HL-60 (cell line): Measurements from ENCODE around the gene BCAS3.

Source experiments
- DNase-seq, 2 experiments: peaks; one replicate each; pipeline ENCODE4 v3.0.0-alpha.2; 2010 to 2020; ENCODE audit warnings: low read depth in 1 of 2, low spot score in 1 of 2
- H3K27ac ChIP-seq: fragments of 250-450 bp; sonication (Bioruptor Pico); replicated peaks from 2 replicates; pipeline ENCODE4 v1.5.1; 2020; ENCODE audit warnings: mild to moderate bottlenecking, moderate library complexity
- H3K27me3 ChIP-seq: fragments of 250-450 bp; sonication (Bioruptor Pico); 2 replicates; pipeline ENCODE4 v1.5.1; 2021; ENCODE audit warnings: mild to moderate bottlenecking, moderate library complexity; ENCODE audit not compliant: insufficient read depth, poor library complexity, severe bottlenecking
- H3K4me3 ChIP-seq: replicated peaks from 2 replicates; pipeline ENCODE4 v1.5.1; 2011; ENCODE audit warnings: mild to moderate bottlenecking, control low read depth, low read length; ENCODE audit not compliant: insufficient read depth
- CTCF ChIP-seq: IDR thresholded peaks from one replicate; pipeline ENCODE4 v1.5.1; 2011; ENCODE audit warnings: low read length, control low read depth, inconsistent platforms; ENCODE audit not compliant: insufficient read depth
- GABPA ChIP-seq: IDR thresholded peaks from 2 replicates; pipeline ENCODE4 v1.6.1; 2012; ENCODE audit warnings: low read depth
- POLR2AphosphoS5 ChIP-seq: IDR thresholded peaks from 2 replicates; pipeline ENCODE4 v1.6.1; 2012; ENCODE audit warnings: low read depth
- REST ChIP-seq: IDR thresholded peaks from 2 replicates; pipeline ENCODE4 v1.6.1; 2012; ENCODE audit warnings: low read depth; ENCODE audit not compliant: insufficient replicate concordance
- SPI1 ChIP-seq: IDR thresholded peaks from 2 replicates; pipeline ENCODE4 v1.6.1; 2012; ENCODE audit warnings: low read depth, mild to moderate bottlenecking, borderline replicate concordance

The BCAS3 gene

GRCh38 chr17:61164517-61164916, 486.9 kb downstream of the BCAS3 start:
- Histone ChIP-seq H3K27me3 (no peaks in the 10 kb centered on the region), H3K27ac (no peak overlapping the region), H3K4me3 (no peak overlapping the region)
- TF ChIP-seq POLR2AphosphoS5: no peak
- TF ChIP-seq REST: no peak
- no peak for TF ChIP-seq CTCF
- TF ChIP-seq SPI1: no peak
- TF ChIP-seq GABPA: no peak
- DNase-seq: no peak

GRCh38 chr17:61167075-61167474, 489.4 kb downstream of the BCAS3 start:
- TF ChIP-seq REST: no peak
- H3K4me3 ChIP-seq: no peak overlapping the region
- no peak for DNase-seq
- no peak overlapping the region for H3K27ac ChIP-seq
- H3K27me3 ChIP-seq: no peaks in the 10 kb centered on the region

- Histone ChIP-seq H3K27me3 (no peaks in the 10 kb centered on the region), H3K4me3 (no peak overlapping the region), H3K27ac (no peak overlapping the region)
- TF ChIP-seq POLR2AphosphoS5 (no peak), SPI1 (no peak), GABPA (no peak), REST (no peak), CTCF (no peak)
- DNase-seq: no peak
Observed at GRCh38 chr17:61168506-61168905, 490.9 kb downstream of the BCAS3 start.

GRCh38 chr17:61174310-61174709, 496.7 kb downstream of the BCAS3 start:
- no peak for TF ChIP-seq CTCF
- no peak for TF ChIP-seq GABPA
- no peak for TF ChIP-seq SPI1
- no peak for TF ChIP-seq REST
- TF ChIP-seq POLR2AphosphoS5: no peak
- Histone ChIP-seq H3K27me3 (no peaks in the 10 kb centered on the region), H3K4me3 (no peak overlapping the region), H3K27ac (no peak overlapping the region)
- DNase-seq: no peak
